Measurements from ENCODE around the gene TNFAIP3.

GRCh38 chr6:137850816-137851602, 16.1 kb upstream of the TNFAIP3 start:
- TF ChIP-seq CTCF (IDR thresholded peaks at IDR 0.05) (no peak), POLR2A (IDR thresholded peaks at IDR 0.05) (no peak)
